ENCODE data around the gene CHN2.

DNA sequence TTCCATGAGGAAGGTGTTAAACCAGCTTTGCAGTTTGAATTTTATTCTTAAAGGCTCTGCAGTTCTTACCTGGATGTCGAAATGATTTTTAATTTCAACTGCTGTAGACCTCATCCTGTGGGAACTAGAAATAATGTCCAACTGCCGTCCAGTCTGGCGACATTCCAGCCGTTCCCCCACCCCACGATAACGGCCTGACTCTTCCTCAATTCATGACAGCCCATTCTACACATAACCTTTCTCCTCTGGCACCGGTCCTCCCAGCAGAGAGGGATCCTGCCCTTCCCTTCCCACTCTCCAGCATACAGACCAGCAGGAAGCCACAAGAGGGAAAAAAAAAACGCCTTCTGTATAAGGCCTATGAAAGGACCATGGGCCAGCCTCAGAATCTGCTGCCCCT is 317.3 kb downstream of the CHN2 start:
- TF ChIP-seq, protein P1, sequence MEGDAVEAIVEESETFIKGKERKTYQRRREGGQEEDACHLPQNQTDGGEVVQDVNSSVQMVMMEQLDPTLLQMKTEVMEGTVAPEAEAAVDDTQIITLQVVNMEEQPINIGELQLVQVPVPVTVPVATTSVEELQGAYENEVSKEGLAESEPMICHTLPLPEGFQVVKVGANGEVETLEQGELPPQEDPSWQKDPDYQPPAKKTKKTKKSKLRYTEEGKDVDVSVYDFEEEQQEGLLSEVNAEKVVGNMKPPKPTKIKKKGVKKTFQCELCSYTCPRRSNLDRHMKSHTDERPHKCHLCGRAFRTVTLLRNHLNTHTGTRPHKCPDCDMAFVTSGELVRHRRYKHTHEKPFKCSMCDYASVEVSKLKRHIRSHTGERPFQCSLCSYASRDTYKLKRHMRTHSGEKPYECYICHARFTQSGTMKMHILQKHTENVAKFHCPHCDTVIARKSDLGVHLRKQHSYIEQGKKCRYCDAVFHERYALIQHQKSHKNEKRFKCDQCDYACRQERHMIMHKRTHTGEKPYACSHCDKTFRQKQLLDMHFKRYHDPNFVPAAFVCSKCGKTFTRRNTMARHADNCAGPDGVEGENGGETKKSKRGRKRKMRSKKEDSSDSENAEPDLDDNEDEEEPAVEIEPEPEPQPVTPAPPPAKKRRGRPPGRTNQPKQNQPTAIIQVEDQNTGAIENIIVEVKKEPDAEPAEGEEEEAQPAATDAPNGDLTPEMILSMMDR (IDR thresholded peaks at IDR 0.05), result no peak
- TF ChIP-seq REST (IDR thresholded peaks at IDR 0.05; ENCODE audit: low read depth, low read length), result no peak
- TF ChIP-seq, protein P2, sequence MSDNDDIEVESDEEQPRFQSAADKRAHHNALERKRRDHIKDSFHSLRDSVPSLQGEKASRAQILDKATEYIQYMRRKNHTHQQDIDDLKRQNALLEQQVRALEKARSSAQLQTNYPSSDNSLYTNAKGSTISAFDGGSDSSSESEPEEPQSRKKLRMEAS (IDR thresholded peaks at IDR 0.05; ENCODE audit: low read depth), result no peak
- TF ChIP-seq RAD21 (IDR thresholded peaks at IDR 0.05; ENCODE audit: low read length), result no peak
- no peak for TF ChIP-seq RCOR1 (IDR thresholded peaks at IDR 0.05; ENCODE audit: low read length)
- TF ChIP-seq SMC3 (IDR thresholded peaks at IDR 0.05; ENCODE audit: low read depth, low read length), result no peak
- TF ChIP-seq CHD2 (IDR thresholded peaks at IDR 0.05; ENCODE audit: low read length, partially characterized antibody), result no peak
- TF ChIP-seq JUND (IDR thresholded peaks at IDR 0.05), result no peak
- TF ChIP-seq EP300 (IDR thresholded peaks at IDR 0.05; ENCODE audit: borderline replicate concordance in 1 of 2, low read depth in 1 of 2, low read length in 1 of 2), result no peak
- TF ChIP-seq FOXM1 (IDR thresholded peaks at IDR 0.05; ENCODE audit: low read depth), result no peak
- no peak for TF ChIP-seq POLR2AphosphoS5 (IDR thresholded peaks at IDR 0.05; ENCODE audit: low read depth, low read length)
